ENCODE measurements around the gene MET. TPM values are rescaled to one million over a fixed set of nuclear protein-coding genes. Genes with fewer than 3 reads are reported as not detected.

Gene MET
- total and polyA plus RNA-seq, 10 of the 15 experiments (the other 5 are each of a cell fraction or from before 2014, with no cell fraction given): 0.01 to 0.21 TPM; not detected in 8

DNA sequence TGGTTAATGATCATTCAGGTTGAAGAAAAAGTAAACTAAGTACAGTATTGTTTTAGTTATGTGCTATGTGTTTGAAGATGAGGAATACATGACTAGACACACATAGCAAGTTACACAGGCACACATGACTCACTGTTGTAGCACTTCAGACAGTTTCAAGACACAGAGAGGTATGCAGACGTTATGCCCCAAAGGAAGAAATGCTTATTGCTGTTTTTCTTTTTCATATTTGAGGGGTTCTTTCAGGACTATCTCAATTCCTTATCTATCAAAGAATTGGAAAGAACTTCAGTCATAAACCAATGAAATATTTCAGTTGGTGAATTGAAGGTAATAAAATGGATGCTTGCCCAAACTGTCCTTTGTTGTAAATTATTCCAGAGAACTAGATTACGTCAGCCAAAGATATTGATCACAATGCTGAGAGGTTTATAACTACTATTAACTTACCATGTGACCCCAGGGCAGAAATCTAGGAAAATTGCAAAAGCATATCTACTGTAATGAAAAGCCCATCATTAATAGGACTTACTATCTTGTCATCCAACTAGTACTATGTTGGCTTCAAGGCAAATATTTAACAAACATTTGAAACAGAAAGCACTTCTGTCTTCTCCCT is 129.2 kb downstream of the MET start:
- Histone ChIP-seq H3K79me2 (ENCODE audit: control insufficient read depth, insufficient read depth, low read length) (no peaks in the 10 kb centered on the region), H4K20me1 (ENCODE audit: control insufficient read depth, insufficient read depth) (no peaks in the 10 kb centered on the region), H3K4me2 (ENCODE audit: control insufficient read depth, insufficient read depth) (no peak overlapping the region), H3K27ac (ENCODE audit: control insufficient read depth, insufficient read depth) (no peak overlapping the region), H3K9ac (ENCODE audit: control insufficient read depth, insufficient read depth, low read length) (no peak overlapping the region), H2AFZ (ENCODE audit: control insufficient read depth, low read depth, low read length) (no peak overlapping the region), H3K9me3 (replicated peaks; ENCODE audit: control insufficient read depth, insufficient read depth, low read length) (no peaks in the 10 kb centered on the region), H3K4me3 (no peak overlapping the region), H3K27me3 (replicated peaks in 1 of 2; ENCODE audit: control insufficient read depth in 2 of 2, insufficient read depth in 2 of 2, low read length in 1 of 2) (no peaks in the 10 kb centered on the region), H3K4me1 (ENCODE audit: control insufficient read depth, insufficient read depth, low read length) (no peaks in the 10 kb centered on the region), H3K36me3 (ENCODE audit: control insufficient read depth in 2 of 2, insufficient read depth in 2 of 2, low read length in 1 of 2) (no peaks in the 10 kb centered on the region)
- SMC1A ChIA-PET (ENCODE audit: uncharacterized antibody, unreplicated experiment): interaction anchor here (1.1 kb wide), 1 partner anchor 210 kb away, joined by 5 read pairs; no protein-coding TSS in a partner anchor
- POLR2A ChIA-PET: no interaction called here
- in situ Hi-C loops (cut with MboI) (no loop called here), intact Hi-C loops (cut with micrococcal nuclease; ENCODE audit: unreplicated experiment) (no loop called here)
- DNase-seq (ENCODE audit: low read depth, low spot score) (no peak), ATAC-seq (no peak), FAIRE-seq (no peak)
- 69% methylated on average over 2 of the region's 2 CpGs for WGBS (ENCODE audit: insufficient coverage, insufficient replicate concordance, low lambda C conversion rate, missing lambda C conversion rate)
- RAD21 ChIA-PET (ENCODE audit: unreplicated experiment): no interaction called here
- no TSS peak for BruUV-seq (replicated peaks)
- CTCF ChIA-PET: interaction anchor here (0.7 to 1.0 kb wide), 4 partner anchors 9 to 625 kb away, joined by 3 to 8 read pairs (median 4); no protein-coding TSS in a partner anchor
- TF ChIP-seq, protein P1, sequence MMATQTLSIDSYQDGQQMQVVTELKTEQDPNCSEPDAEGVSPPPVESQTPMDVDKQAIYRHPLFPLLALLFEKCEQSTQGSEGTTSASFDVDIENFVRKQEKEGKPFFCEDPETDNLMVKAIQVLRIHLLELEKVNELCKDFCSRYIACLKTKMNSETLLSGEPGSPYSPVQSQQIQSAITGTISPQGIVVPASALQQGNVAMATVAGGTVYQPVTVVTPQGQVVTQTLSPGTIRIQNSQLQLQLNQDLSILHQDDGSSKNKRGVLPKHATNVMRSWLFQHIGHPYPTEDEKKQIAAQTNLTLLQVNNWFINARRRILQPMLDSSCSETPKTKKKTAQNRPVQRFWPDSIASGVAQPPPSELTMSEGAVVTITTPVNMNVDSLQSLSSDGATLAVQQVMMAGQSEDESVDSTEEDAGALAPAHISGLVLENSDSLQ (IDR thresholded peaks at IDR 0.05): no peak
- TF ChIP-seq IKZF2 (IDR thresholded peaks at IDR 0.05): no peak
- TF ChIP-seq, protein P2, sequence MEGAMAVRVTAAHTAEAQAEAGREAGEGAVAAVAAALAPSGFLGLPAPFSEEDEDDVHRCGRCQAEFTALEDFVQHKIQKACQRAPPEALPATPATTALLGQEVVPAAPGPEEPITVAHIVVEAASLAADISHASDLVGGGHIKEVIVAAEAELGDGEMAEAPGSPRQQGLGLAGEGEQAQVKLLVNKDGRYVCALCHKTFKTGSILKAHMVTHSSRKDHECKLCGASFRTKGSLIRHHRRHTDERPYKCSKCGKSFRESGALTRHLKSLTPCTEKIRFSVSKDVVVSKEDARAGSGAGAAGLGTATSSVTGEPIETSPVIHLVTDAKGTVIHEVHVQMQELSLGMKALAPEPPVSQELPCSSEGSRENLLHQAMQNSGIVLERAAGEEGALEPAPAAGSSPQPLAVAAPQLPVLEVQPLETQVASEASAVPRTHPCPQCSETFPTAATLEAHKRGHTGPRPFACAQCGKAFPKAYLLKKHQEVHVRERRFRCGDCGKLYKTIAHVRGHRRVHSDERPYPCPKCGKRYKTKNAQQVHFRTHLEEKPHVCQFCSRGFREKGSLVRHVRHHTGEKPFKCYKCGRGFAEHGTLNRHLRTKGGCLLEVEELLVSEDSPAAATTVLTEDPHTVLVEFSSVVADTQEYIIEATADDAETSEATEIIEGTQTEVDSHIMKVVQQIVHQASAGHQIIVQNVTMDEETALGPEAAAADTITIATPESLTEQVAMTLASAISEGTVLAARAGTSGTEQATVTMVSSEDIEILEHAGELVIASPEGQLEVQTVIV (IDR thresholded peaks at IDR 0.05; ENCODE audit: borderline replicate concordance, partially characterized antibody): no peak
- TF ChIP-seq ZNF207 (IDR thresholded peaks at IDR 0.05; ENCODE audit: borderline replicate concordance): no peak
- TF ChIP-seq CBFB (IDR thresholded peaks at IDR 0.05; ENCODE audit: low read depth): no peak
- TF ChIP-seq, protein P3, sequence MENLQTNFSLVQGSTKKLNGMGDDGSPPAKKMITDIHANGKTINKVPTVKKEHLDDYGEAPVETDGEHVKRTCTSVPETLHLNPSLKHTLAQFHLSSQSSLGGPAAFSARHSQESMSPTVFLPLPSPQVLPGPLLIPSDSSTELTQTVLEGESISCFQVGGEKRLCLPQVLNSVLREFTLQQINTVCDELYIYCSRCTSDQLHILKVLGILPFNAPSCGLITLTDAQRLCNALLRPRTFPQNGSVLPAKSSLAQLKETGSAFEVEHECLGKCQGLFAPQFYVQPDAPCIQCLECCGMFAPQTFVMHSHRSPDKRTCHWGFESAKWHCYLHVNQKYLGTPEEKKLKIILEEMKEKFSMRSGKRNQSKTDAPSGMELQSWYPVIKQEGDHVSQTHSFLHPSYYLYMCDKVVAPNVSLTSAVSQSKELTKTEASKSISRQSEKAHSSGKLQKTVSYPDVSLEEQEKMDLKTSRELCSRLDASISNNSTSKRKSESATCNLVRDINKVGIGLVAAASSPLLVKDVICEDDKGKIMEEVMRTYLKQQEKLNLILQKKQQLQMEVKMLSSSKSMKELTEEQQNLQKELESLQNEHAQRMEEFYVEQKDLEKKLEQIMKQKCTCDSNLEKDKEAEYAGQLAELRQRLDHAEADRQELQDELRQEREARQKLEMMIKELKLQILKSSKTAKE (IDR thresholded peaks at IDR 0.05; ENCODE audit: low read depth, poor library complexity, severe bottlenecking): no peak
- TF ChIP-seq SREBF2 (IDR thresholded peaks at IDR 0.05; ENCODE audit: low read length): no peak
- no peak for TF ChIP-seq TAF1 (IDR thresholded peaks at IDR 0.05; ENCODE audit: borderline replicate concordance, low read depth, low read length)
- TF ChIP-seq ETV6 (conservative IDR thresholded peaks at IDR 0.05 in 1 of 2, IDR thresholded peaks at IDR 0.05 in 1 of 2; ENCODE audit: borderline replicate concordance in 1 of 2, low read depth in 1 of 2): no peak
- TF ChIP-seq FOS (IDR thresholded peaks at IDR 0.05; ENCODE audit: borderline replicate concordance, extremely low read depth, insufficient read length): no peak
- no peak for TF ChIP-seq SRF (IDR thresholded peaks at IDR 0.05; ENCODE audit: low read depth in 2 of 2, low read length in 2 of 2)
- TF ChIP-seq, protein P4, sequence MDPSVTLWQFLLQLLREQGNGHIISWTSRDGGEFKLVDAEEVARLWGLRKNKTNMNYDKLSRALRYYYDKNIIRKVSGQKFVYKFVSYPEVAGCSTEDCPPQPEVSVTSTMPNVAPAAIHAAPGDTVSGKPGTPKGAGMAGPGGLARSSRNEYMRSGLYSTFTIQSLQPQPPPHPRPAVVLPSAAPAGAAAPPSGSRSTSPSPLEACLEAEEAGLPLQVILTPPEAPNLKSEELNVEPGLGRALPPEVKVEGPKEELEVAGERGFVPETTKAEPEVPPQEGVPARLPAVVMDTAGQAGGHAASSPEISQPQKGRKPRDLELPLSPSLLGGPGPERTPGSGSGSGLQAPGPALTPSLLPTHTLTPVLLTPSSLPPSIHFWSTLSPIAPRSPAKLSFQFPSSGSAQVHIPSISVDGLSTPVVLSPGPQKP (IDR thresholded peaks at IDR 0.05; ENCODE audit: low read depth, low read length): no peak
